ENCODE results near the gene TLCD4.

Gene TLCD4, protein sequence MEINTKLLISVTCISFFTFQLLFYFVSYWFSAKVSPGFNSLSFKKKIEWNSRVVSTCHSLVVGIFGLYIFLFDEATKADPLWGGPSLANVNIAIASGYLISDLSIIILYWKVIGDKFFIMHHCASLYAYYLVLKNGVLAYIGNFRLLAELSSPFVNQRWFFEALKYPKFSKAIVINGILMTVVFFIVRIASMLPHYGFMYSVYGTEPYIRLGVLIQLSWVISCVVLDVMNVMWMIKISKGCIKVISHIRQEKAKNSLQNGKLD

DNA sequence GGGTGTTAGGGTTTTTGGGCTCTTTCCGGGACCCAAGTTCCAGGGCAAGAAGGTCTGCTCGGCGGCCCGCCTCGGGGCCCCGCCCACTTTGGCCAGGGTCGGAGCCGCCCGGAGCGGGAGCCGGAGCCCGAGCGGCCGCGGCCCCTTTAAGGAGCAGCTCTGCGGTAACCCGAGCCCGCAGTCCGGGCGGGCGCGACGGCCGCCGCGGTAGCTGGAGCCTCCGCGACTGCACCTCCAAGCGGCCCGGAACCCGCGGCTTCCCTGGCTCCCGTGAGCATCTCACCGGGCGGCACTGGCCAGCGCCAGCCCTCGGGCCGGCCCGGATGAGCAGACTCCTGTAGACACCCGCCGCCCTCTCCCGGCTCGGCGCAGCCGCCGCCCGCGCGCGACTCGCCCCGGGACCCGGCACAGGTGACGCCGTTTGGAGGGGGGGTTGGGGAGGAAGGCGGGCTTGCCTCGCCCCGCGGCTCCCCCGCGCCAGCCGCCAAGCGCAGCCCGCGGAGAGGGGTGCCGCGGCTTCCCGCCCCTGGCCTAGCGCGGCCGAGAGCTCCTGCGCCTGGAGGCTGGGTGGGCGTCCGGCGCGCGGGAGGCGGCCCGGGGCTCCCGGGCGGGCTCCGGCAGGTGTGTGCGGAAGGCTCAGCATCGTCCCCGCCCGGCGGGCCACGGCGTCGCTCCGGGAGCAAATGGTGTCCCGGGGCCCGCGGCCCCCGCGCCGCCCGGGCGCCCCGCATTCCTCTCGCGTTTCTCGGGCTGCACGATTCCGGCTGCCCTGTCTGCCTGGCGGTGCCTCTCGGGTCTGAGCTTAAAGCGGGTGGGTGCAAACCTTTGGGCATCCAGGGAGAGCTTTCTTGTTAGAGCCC lies at the start of gene TLCD4:
Gene TLCD4, plus strand, starts transcription at position 149 of the 860 bp plus-strand sequence. CDS start 26,547 bp downstream, outside the sequence.
- H3K4me3 ChIP-seq (replicated peaks; ENCODE audit: low read depth, low read length), result peak within 1 kb of the TSS; percentile 49
- DNase-seq (ENCODE audit: extremely low read depth, low read depth), result no peak
- TF ChIP-seq, protein P1, sequence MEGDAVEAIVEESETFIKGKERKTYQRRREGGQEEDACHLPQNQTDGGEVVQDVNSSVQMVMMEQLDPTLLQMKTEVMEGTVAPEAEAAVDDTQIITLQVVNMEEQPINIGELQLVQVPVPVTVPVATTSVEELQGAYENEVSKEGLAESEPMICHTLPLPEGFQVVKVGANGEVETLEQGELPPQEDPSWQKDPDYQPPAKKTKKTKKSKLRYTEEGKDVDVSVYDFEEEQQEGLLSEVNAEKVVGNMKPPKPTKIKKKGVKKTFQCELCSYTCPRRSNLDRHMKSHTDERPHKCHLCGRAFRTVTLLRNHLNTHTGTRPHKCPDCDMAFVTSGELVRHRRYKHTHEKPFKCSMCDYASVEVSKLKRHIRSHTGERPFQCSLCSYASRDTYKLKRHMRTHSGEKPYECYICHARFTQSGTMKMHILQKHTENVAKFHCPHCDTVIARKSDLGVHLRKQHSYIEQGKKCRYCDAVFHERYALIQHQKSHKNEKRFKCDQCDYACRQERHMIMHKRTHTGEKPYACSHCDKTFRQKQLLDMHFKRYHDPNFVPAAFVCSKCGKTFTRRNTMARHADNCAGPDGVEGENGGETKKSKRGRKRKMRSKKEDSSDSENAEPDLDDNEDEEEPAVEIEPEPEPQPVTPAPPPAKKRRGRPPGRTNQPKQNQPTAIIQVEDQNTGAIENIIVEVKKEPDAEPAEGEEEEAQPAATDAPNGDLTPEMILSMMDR (IDR thresholded peaks at IDR 0.05; ENCODE audit: low read depth, low read length, missing control alignments), result no peak

DNA sequence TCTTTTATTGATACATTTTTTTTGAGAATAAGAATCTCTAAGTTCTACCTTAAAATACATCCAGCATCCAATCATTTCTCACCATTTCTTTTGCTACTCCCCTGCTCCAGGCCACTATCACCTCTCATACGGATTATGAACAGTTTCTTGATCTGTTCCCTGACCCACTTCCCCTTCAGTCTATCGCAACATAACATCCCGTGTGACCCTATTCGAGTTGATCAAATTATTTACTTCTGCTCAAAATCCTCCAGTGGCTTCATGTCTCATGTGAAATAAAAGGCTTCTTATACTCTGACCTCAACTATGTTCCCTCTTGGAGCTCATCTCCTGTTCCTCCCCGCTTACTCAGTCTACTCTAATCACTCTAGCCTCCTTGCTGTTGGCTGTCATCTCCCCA lies 49.6 kb upstream of the TLCD4 start:
- H3K4me3 ChIP-seq (replicated peaks; ENCODE audit: low read depth, low read length), result no peak overlapping the region
- DNase-seq (ENCODE audit: extremely low read depth, low read depth), result no peak
- TF ChIP-seq, protein P1 (IDR thresholded peaks at IDR 0.05; ENCODE audit: low read depth, low read length, missing control alignments), result no peak

DNA sequence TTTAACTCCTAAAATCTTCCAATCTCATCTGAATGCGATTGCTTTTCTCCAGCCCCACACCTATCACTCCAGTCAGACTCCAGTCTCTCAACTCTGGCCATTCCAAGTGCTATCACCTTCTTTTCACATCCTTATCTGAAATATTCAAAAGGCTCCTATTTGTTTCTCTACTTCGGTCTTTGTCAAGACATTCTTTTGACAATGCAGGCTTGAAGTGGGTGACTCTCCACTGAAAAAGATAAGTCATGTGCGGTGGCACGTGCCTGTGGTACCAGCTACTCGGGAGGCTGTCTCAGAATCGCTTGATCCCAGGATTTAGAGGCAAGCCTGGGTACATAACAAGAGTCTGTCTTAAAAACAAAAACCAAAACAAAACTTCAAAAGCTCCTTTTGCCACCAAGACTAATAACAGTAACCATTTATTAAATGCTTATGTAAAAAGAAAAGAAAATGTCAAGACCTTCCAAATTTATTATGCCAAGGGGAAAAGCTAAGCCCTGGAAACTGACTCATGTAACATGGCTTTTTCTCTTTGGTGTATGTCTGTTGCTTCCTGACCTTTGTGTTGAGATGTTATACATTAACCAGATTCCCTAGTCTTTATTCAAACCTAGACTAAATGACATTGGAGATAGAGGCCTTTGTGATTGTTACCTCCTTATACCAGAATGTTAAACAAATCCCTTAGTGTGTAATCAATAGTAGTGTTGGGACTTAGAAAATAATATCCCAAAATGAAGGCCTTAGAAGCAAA lies 48.0 kb upstream of the TLCD4 start:
- TF ChIP-seq, protein P1 (IDR thresholded peaks at IDR 0.05; ENCODE audit: low read depth, low read length, missing control alignments), result no peak
- no peak overlapping the region for H3K4me3 ChIP-seq (replicated peaks; ENCODE audit: low read depth, low read length)
- DNase-seq (ENCODE audit: extremely low read depth, low read depth), result no peak

DNA sequence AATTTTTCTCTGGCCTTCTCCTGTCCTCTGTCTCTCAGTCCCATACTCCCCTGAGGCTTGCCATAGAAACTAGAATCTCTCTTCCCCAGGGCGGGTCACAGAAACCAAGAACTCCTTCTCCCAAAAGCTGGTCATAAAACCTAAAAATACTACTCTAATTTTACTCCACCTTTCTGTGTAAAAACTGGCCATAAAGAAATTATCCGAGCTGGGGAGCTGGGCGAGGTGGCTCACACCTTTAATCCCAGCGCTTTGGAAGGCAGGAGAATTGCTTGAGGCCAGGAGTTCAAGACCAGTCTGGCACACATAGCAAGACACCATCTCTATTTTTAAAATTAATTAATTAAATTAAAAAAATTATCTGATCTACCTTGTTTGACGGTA lies 47.5 kb upstream of the TLCD4 start:
- TF ChIP-seq, protein P1 (IDR thresholded peaks at IDR 0.05; ENCODE audit: low read depth, low read length, missing control alignments), result no peak
- no peak for DNase-seq (ENCODE audit: extremely low read depth, low read depth)
- no peak overlapping the region for H3K4me3 ChIP-seq (replicated peaks; ENCODE audit: low read depth, low read length)

DNA sequence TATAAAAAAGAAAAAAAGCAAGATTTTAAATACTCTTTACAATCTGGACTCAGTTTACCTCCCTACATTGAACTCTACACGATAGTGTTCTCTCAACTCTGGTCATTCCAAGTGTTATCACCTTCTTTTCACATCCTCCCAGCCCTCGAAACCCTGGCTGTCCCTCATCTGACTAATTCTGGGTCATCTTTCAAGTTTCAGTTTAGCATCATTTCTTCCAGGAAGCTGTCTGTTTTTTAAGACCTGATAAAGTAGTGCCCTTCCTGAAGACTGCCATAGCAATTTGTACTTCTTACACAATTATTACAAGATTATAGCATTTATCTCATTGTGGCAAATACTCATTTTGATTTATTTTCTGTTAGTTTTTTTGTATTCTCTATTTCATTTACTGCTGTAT lies 45.6 kb upstream of the TLCD4 start:
- peak overlapping the region; percentile 70 for H3K4me3 ChIP-seq (replicated peaks; ENCODE audit: low read depth, low read length)
- no peak for DNase-seq (ENCODE audit: extremely low read depth, low read depth)
- TF ChIP-seq, protein P1 (IDR thresholded peaks at IDR 0.05; ENCODE audit: low read depth, low read length, missing control alignments), result no peak

DNA sequence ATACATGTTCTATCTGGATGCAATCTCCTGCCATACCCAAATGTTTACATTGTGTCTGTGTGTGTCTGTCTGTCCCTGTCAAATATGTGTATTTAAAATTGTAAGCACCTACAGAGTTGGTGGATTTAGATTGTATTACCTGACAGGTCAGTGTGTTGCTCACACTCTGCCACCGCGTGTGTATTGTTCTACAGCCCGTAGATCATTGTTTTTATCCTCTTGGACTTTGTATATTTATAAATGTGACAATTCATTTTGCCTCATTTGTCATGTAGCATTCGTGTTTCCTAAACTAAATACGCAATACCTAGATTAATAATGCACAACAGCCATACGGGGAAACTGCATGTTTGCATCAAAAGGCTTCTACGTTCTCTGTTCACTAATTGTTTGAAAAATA lies 45.0 kb upstream of the TLCD4 start:
- TF ChIP-seq, protein P1 (IDR thresholded peaks at IDR 0.05; ENCODE audit: low read depth, low read length, missing control alignments), result no peak
- no peak for DNase-seq (ENCODE audit: extremely low read depth, low read depth)
- peak overlapping the region; percentile 70 for H3K4me3 ChIP-seq (replicated peaks; ENCODE audit: low read depth, low read length)

Measured in HFF-Myc (cell line).